Right lobe of liver (tissue), 4 donors: ENCODE results near the gene BMP4.

Experiments used
- POLR2A ChIP-seq: fragments of 450-650 bp; IDR thresholded peaks from one replicate; pipeline ENCODE4 v1.6.1; 2017; ENCODE audit warnings: antibody characterized with exemption, mild to moderate bottlenecking
- TF ChIP-seq, protein P1 (sequence below), 4 donors: fragments of 200-600 bp in 3 of 4; fragments of 450-650 bp in 1 of 4; IDR thresholded peaks; one replicate each; pipeline versions ENCODE4 v1.5.1 to v1.8.0; 2016 to 2022; ENCODE audit warnings: antibody characterized with exemption in 4 of 4, mild to moderate bottlenecking in 2 of 4
- donor health status: DM: no; HTN: no; CAD: no.
- donor health status: DM: no; HTN: no; CAD: no.
- donor health status: DM: no; HTN: yes; CAD: no.

DNA sequence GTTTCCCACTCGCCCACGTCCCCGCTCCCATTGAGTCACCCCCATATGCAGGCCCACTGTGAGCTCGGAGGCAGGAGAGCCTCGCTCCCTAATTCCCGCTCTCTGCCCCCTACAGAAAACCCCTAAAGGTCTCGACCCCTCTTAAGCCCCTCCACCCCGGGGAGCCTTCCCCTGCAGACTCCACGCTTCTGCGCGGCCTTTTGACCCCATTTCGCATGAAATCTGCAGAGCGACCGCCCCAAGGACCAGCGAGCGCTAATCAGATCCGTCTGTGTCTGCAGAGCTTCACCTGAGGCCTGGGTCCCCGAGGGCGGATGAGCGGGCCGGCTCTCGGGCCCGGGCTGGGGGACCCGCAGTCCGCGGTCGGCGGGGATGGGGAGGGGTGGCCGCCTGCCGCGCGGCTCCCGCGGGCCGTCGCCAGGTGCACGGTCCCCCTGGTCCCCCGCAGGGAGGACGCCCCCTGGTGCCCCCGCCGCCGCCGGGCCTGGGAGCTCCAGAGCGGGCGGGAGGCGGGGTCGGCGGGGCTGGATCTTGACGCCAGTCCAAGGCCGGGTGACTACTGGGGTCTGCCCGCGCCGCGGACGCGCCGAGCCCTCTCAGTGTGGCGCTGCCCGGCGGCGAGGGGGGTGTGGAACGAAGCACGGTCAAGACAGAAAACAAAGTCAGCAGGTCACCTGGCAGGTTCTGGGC, 10.1 kb downstream of the BMP4 start:
- TF ChIP-seq, protein P1, sequence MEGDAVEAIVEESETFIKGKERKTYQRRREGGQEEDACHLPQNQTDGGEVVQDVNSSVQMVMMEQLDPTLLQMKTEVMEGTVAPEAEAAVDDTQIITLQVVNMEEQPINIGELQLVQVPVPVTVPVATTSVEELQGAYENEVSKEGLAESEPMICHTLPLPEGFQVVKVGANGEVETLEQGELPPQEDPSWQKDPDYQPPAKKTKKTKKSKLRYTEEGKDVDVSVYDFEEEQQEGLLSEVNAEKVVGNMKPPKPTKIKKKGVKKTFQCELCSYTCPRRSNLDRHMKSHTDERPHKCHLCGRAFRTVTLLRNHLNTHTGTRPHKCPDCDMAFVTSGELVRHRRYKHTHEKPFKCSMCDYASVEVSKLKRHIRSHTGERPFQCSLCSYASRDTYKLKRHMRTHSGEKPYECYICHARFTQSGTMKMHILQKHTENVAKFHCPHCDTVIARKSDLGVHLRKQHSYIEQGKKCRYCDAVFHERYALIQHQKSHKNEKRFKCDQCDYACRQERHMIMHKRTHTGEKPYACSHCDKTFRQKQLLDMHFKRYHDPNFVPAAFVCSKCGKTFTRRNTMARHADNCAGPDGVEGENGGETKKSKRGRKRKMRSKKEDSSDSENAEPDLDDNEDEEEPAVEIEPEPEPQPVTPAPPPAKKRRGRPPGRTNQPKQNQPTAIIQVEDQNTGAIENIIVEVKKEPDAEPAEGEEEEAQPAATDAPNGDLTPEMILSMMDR (IDR thresholded peaks at IDR 0.05): peak in 3 of 4 donors; percentile 10 to 13 (median 12)
- TF ChIP-seq POLR2A: no peak
